ENCODE results near the gene TTLL7. TPM values are rescaled to one million over a fixed set of nuclear protein-coding genes. Genes with fewer than 3 reads are reported as not detected.

Gene TTLL7
- total and polyA plus RNA-seq, 2 donors (not counting 1 experiment from before 2014, with no cell fraction given), result 0.01 TPM; not detected in 1

DNA sequence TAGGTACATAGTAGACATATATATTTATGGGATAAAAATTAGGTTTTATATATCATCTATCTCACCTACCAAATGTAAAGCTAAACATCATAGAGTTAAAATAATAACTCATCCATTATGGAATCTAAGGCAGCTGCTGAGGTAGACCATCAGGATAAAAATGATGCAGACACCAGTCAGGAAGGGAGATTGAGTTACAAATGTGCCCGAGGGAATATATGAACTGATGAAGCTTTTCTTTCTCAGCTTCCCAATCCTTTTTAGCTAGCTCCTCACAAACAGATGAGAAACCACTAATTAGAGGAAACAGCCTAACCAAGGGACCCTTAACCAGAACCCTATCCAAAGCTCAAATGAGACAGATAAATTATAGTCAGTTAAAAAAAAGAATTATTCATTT, 20.9 kb downstream of the TTLL7 start:
- H3K9me3 Mint-ChIP-seq (ENCODE audit: insufficient read depth), result no peaks in the 10 kb centered on the region
- H3K27ac Mint-ChIP-seq, result no peak overlapping the region
- Histone ChIP-seq H3K27me3 (replicated peaks in 1 of 4; ENCODE audit: control extremely low read depth in 1 of 4, control insufficient read depth in 3 of 4, insufficient read depth in 4 of 4, low read length in 3 of 4) (no peaks in the 10 kb centered on the region), H3K36me3 (replicated peaks in 1 of 2; ENCODE audit: control extremely low read depth in 1 of 2, control insufficient read depth in 1 of 2, extremely low read depth in 1 of 2, insufficient read depth in 2 of 2, low read length in 1 of 2) (no peaks in the 10 kb centered on the region), H3K9ac (ENCODE audit: low read length) (no peak overlapping the region), H3K27ac (ENCODE audit: low read length in 2 of 2) (no peak overlapping the region), H4K20me1 (ENCODE audit: control insufficient read depth, insufficient read depth, low read length, poor library complexity, severe bottlenecking) (no peaks in the 10 kb centered on the region), H3K4me2 (replicated peaks; ENCODE audit: low read depth, low read length, poor library complexity, severe bottlenecking) (no peak overlapping the region), H3K79me2 (ENCODE audit: control insufficient read depth, insufficient read depth, low read length) (no peaks in the 10 kb centered on the region), H2AFZ (ENCODE audit: insufficient read depth, low read depth, low read length, poor library complexity, severe bottlenecking) (no peak overlapping the region), H3K4me3 (ENCODE audit: control extremely low read depth in 1 of 5, extremely low read depth in 1 of 5, insufficient read depth in 1 of 5, low read depth in 2 of 5, low read length in 4 of 5) (no peak overlapping the region), H3K9me3 (ENCODE audit: control extremely low read depth in 1 of 3, control insufficient read depth in 2 of 3, insufficient read depth in 1 of 3, low read length in 2 of 3) (peaks cover 0 to 4% (median 0%) of the 10 kb centered on the region in 3 donors), H3K4me1 (ENCODE audit: control insufficient read depth in 2 of 2, insufficient read depth in 2 of 2, low read length in 2 of 2) (no peaks in the 10 kb centered on the region)
- no peaks in the 10 kb centered on the region for H3K4me1 Mint-ChIP-seq
- TF ChIP-seq, protein P1, sequence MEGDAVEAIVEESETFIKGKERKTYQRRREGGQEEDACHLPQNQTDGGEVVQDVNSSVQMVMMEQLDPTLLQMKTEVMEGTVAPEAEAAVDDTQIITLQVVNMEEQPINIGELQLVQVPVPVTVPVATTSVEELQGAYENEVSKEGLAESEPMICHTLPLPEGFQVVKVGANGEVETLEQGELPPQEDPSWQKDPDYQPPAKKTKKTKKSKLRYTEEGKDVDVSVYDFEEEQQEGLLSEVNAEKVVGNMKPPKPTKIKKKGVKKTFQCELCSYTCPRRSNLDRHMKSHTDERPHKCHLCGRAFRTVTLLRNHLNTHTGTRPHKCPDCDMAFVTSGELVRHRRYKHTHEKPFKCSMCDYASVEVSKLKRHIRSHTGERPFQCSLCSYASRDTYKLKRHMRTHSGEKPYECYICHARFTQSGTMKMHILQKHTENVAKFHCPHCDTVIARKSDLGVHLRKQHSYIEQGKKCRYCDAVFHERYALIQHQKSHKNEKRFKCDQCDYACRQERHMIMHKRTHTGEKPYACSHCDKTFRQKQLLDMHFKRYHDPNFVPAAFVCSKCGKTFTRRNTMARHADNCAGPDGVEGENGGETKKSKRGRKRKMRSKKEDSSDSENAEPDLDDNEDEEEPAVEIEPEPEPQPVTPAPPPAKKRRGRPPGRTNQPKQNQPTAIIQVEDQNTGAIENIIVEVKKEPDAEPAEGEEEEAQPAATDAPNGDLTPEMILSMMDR (IDR thresholded peaks at IDR 0.05), result no peak
- TF ChIP-seq EZH2 (IDR thresholded peaks at IDR 0.05; ENCODE audit: borderline replicate concordance, insufficient read depth, low read depth, low read length, poor library complexity, severe bottlenecking), result no peak
- no peak overlapping the region for H3K4me3 Mint-ChIP-seq
- peaks cover 8% of the 10 kb centered on the region for H3K27me3 Mint-ChIP-seq
- DNase-seq (no peak), ATAC-seq (ENCODE audit: low read depth) (no peak)
- intact Hi-C loops (cut with micrococcal nuclease), result no loop called here
- CTCF ChIA-PET, result no interaction called here
- POLR2A ChIA-PET, result no interaction called here
- no CpG with 5 or more reads among the region's 1 CpG for WGBS (ENCODE audit: insufficient coverage)

DNA sequence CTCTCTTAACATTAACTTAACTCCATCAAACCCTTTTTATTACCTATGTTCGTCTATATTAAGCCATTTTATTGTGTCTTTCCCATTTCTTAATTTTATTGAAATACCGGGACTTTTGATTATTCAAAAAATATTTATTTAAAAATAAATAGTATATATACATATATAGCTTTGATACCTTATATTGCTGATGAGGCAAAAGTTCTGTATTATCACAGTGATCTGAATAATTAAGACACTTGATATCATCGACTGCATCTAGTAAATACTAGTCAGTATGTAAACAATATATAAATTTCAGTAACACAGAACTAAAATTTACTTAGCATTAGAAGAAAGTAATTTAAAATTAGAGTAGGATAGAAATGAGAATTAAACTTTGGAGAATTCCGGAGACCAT, 22.0 kb downstream of the TTLL7 start:
- CTCF ChIA-PET, result no interaction called here
- H3K27ac ChIP-seq (ENCODE audit: low read length in 2 of 2), result no peak overlapping the region
- H3K79me2 ChIP-seq (ENCODE audit: control insufficient read depth, insufficient read depth, low read length), result no peaks in the 10 kb centered on the region
- H3K4me1 ChIP-seq (ENCODE audit: control insufficient read depth in 2 of 2, insufficient read depth in 2 of 2, low read length in 2 of 2), result no peaks in the 10 kb centered on the region
- Mint-ChIP-seq H3K4me3 (no peak overlapping the region), H3K4me1 (no peaks in the 10 kb centered on the region), H3K27me3 (peaks cover 8% of the 10 kb centered on the region), H3K27ac (no peak overlapping the region), H3K9me3 (ENCODE audit: insufficient read depth) (no peaks in the 10 kb centered on the region)
- TF ChIP-seq, protein P1 (IDR thresholded peaks at IDR 0.05), result no peak
- no peak for TF ChIP-seq EZH2 (IDR thresholded peaks at IDR 0.05; ENCODE audit: borderline replicate concordance, insufficient read depth, low read depth, low read length, poor library complexity, severe bottlenecking)
- intact Hi-C loops (cut with micrococcal nuclease), result no loop called here
- DNase-seq, result no peak
- no peaks in the 10 kb centered on the region for H4K20me1 ChIP-seq (ENCODE audit: control insufficient read depth, insufficient read depth, low read length, poor library complexity, severe bottlenecking)
- H2AFZ ChIP-seq (ENCODE audit: insufficient read depth, low read depth, low read length, poor library complexity, severe bottlenecking), result no peak overlapping the region
- H3K27me3 ChIP-seq (replicated peaks in 1 of 4; ENCODE audit: control extremely low read depth in 1 of 4, control insufficient read depth in 3 of 4, insufficient read depth in 4 of 4, low read length in 3 of 4), result no peaks in the 10 kb centered on the region
- peaks cover 0 to 2% (median 0%) of the 10 kb centered on the region in 3 donors for H3K9me3 ChIP-seq (ENCODE audit: control extremely low read depth in 1 of 3, control insufficient read depth in 2 of 3, insufficient read depth in 1 of 3, low read length in 2 of 3)
- no peak overlapping the region for H3K4me2 ChIP-seq (replicated peaks; ENCODE audit: low read depth, low read length, poor library complexity, severe bottlenecking)
- ATAC-seq (ENCODE audit: low read depth), result no peak
- H3K4me3 ChIP-seq (ENCODE audit: control extremely low read depth in 1 of 5, extremely low read depth in 1 of 5, insufficient read depth in 1 of 5, low read depth in 2 of 5, low read length in 4 of 5), result no peak overlapping the region
- WGBS (ENCODE audit: insufficient coverage), result no CpG with 5 or more reads among the region's 4 CpGs
- POLR2A ChIA-PET, result no interaction called here
- no peaks in the 10 kb centered on the region for H3K36me3 ChIP-seq (replicated peaks in 1 of 2; ENCODE audit: control extremely low read depth in 1 of 2, control insufficient read depth in 1 of 2, extremely low read depth in 1 of 2, insufficient read depth in 2 of 2, low read length in 1 of 2)
- no peak overlapping the region for H3K9ac ChIP-seq (ENCODE audit: low read length)

All from B cell (primary cell).